Aorta (tissue), 5 donors: ENCODE measurements around the gene LRMDA. TPM values are rescaled to one million over a fixed set of nuclear protein-coding genes. Genes with fewer than 3 reads are reported as not detected.

ENCODE experiments used
- ATAC-seq: fragments of 200-7000 bp; cut with Tn5 transposase; one replicate; pipeline ENCODE4 v1.9.1; 2022; ENCODE audit warnings: moderate library complexity; ENCODE audit not compliant: low FRiP score
- DNase-seq, 2 donors: peaks; one replicate each; pipeline ENCODE4 v3.0.0-alpha.2; 2020
- H3K27ac ChIP-seq, 2 donors: one replicate each; pipeline ENCODE4 v1.5.1; 2013; ENCODE audit warnings: low read length in 2 of 2, mild to moderate bottlenecking in 2 of 2, moderate library complexity in 2 of 2, control low read depth in 1 of 2, inconsistent platforms in 1 of 2, low read depth in 1 of 2
- H3K27me3 ChIP-seq, 2 donors: one replicate each; pipeline ENCODE4 v1.6.1; 2013; ENCODE audit warnings: control low read depth in 1 of 2, low read length in 1 of 2, mild to moderate bottlenecking in 1 of 2, moderate library complexity in 1 of 2; ENCODE audit not compliant: insufficient read depth in 2 of 2, control insufficient read depth in 1 of 2
- H3K36me3 ChIP-seq, 2 donors: one replicate each; pipeline ENCODE4 v1.6.1; 2013; ENCODE audit warnings: control low read depth in 1 of 2, low read length in 1 of 2, mild to moderate bottlenecking in 1 of 2; ENCODE audit not compliant: insufficient read depth in 2 of 2, control insufficient read depth in 1 of 2
- H3K4me1 ChIP-seq, 2 donors: one replicate each; pipeline ENCODE4 v1.6.1; 2013; ENCODE audit warnings: low read length in 2 of 2, control low read depth in 1 of 2, mild to moderate bottlenecking in 1 of 2, moderate library complexity in 1 of 2; ENCODE audit not compliant: insufficient read depth in 2 of 2, control insufficient read depth in 1 of 2
- H3K4me3 ChIP-seq, 2 donors: one replicate each; pipeline ENCODE4 v1.5.1; 2013; ENCODE audit warnings: low read length in 2 of 2, control low read depth in 1 of 2, mild to moderate bottlenecking in 1 of 2
- H3K9me3 ChIP-seq: one replicate; pipeline ENCODE4 v1.6.1; 2013; ENCODE audit warnings: mild to moderate bottlenecking, low read length; ENCODE audit not compliant: control insufficient read depth
- WGBS, 2 donors: extraction: QIAGEN DNeasy Blood & Tissue Kit; methylation state at CpG; one replicate each; pipeline ENCODE4 v1.1.7; 2013; 5-methylcytosine and 5-hydroxymethylcytosine counted together
- intact Hi-C, 2 donors: fragments of 100-400 bp; cut with DNase I; formaldehyde crosslinking; loops; one replicate each; pipeline versions ENCODE4 v1.14.2 to v1.15.0; 2022
- polyA plus RNA-seq, 2 donors: library from polyadenylated mRNA; stranded (reverse); fragments of 200-250 nt; gene quantifications; one replicate each; pipeline ENCODE4 v1.2.3, GENCODE V29; 2013
- total RNA-seq, 2 donors: library from RNA; stranded (reverse); fragmentation: NEBNext Ultra II Directional; extraction: Animal tissue kit (Norgen Biotek cat#: 25700); gene quantifications; one replicate each; pipeline ENCODE4 v1.2.1, GENCODE V29; 2021
- donor health status: healthy with polysubstance abuse.
- donor health status: Bipolar disorder and iron deficiency.
- donor health status: DM: no; HTN: no; CAD: no.
- donor health status: DM: no; HTN: no; CAD: no.
- donor health status: DM: yes; HTN: yes; CAD: no.

LRMDA gene
- total and polyA plus RNA-seq, 4 donors = 7.4 to 25.7 (median 14.7) TPM

DNA sequence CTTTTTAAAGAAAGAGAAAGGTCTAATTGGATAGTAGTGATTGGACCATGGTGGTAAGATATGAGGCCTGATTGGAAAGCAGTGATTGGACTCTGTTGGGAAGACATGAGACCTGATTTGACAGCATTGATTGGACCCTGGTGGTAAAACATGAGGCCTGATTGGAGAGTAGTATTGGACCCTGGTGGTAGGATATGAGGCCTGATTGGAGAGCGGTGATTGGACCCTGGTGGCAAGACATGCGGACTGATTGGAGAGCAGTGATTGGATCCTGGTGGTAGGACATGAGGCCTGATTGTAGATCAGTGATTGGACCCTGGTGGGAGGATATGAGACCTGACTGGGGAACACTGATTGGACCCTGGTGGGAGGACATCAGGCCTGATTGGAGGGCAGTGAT lies 444.3 kb downstream of the LRMDA start:
- Histone ChIP-seq H3K27ac (no peak overlapping the region), H3K4me1 (no peaks in the 10 kb centered on the region), H3K9me3 (peaks cover 1% of the 10 kb centered on the region), H3K36me3 (no peaks in the 10 kb centered on the region), H3K4me3 (no peak overlapping the region), H3K27me3 (no peaks in the 10 kb centered on the region)
- intact Hi-C loops = no loop called here
- DNase-seq = no peak
- 92 to 97% methylated on average over 2 of the region's 2 CpGs for WGBS, 2 donors
- no peak for ATAC-seq

- Histone ChIP-seq H3K36me3 (no peaks in the 10 kb centered on the region), H3K27me3 (no peaks in the 10 kb centered on the region), H3K4me1 (no peaks in the 10 kb centered on the region), H3K9me3 (no peaks in the 10 kb centered on the region), H3K27ac (no peak overlapping the region), H3K4me3 (no peak overlapping the region)
- ATAC-seq = no peak
- no peak for DNase-seq
- 85 to 89% methylated on average over 3 of the region's 3 CpGs for WGBS, 2 donors
- intact Hi-C loops = no loop called here
Measured at GRCh38 chr10:75876710-75877109, 445.3 kb downstream of the LRMDA start.

- H3K9me3 ChIP-seq = no peaks in the 10 kb centered on the region
- H3K36me3 ChIP-seq = no peaks in the 10 kb centered on the region
- 91 to 92% methylated on average over 7 of the region's 7 CpGs for WGBS, 2 donors
- no peak for ATAC-seq
- intact Hi-C loops = no loop called here
- no peak overlapping the region for H3K27ac ChIP-seq
- H3K4me3 ChIP-seq = no peak overlapping the region
- no peaks in the 10 kb centered on the region for H3K27me3 ChIP-seq
- DNase-seq = no peak
- no peaks in the 10 kb centered on the region for H3K4me1 ChIP-seq
Measured at GRCh38 chr10:75877877-75878276, 446.5 kb downstream of the LRMDA start.

DNA sequence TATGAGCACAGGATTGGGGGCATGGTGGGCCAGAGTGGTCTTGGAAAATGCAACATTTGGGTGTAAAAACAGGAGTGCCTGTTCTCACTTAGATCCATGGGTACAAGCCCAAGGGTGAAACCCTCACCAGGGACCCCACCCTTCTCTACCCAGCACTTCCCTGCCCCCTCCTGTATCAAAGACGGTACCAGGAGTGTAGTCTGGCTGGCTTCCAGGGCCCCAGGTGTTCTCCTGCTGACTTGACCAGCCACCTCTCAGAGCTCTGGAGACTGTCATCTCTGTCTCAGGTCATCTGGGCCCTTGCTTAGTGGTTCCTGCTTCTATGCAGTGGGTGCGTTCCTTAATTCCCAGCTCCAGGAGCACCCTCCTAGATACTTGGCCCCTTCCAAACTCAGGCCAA lies 447.2 kb downstream of the LRMDA start:
- DNase-seq (no peak), ATAC-seq (no peak)
- intact Hi-C loops = no loop called here
- no peaks in the 10 kb centered on the region for H3K36me3 ChIP-seq
- no peaks in the 10 kb centered on the region for H3K27me3 ChIP-seq
- no peaks in the 10 kb centered on the region for H3K4me1 ChIP-seq
- no peaks in the 10 kb centered on the region for H3K9me3 ChIP-seq
- H3K27ac ChIP-seq = no peak overlapping the region
- no peak overlapping the region for H3K4me3 ChIP-seq
- WGBS, 2 donors = 97 to 100% methylated on average over 2 of the region's 2 CpGs

- H3K36me3 ChIP-seq = no peaks in the 10 kb centered on the region
- no peaks in the 10 kb centered on the region for H3K4me1 ChIP-seq
- no peak for DNase-seq
- H3K27ac ChIP-seq = no peak overlapping the region
- ATAC-seq = no peak
- H3K9me3 ChIP-seq = no peaks in the 10 kb centered on the region
- intact Hi-C loops = no loop called here
- 71 to 84% methylated on average over 4 of the region's 4 CpGs for WGBS, 2 donors
- no peak overlapping the region for H3K4me3 ChIP-seq
- H3K27me3 ChIP-seq = no peaks in the 10 kb centered on the region
Measured at GRCh38 chr10:75880031-75880775, 448.8 kb downstream of the LRMDA start.

DNA sequence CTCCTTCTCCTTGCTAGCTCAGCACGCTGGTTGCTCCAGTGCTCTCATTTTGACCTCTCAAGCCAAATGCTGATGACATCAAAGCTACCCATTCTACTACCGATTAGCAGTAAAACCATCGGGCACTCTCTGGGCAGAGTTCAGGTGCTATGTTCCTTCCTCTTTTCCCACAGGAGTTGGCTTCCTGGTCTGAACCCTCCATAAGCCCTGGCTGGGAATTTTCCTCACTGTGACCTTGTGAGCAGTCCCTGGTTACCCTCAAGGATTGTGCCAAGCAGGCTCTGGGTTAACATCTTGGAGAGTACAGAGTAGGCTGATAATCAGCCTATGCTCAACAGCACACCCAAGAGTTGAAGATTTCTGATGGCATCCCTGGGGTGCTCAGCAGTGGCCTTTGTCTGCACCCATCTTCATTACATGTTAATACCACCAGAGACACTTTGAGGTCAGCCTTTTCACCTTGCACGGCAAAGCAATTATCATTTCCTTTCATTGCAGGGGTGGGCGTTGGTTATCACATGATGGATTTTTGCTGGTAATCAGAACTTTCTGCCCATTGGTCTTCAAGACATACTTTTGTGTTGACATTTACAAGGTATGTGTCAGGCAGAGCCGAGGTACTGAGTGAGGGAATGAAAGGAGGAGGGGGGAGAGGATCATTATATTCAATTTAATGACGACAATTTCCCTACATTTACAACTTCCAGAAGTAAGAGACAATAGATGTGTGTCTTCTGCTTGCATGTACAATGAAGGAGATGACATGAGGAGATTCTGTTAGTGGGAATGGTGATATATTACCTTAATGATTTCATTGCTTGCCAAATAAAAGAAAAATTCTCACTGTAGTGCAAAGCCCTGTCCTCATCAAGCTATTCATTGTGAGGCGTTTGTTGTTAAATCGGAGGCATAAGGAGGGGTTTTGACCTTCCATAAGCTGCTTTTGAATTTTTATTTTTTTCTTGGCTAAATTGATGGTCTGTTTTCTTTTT lies 452.0 kb downstream of the LRMDA start:
- DNase-seq (no peak), ATAC-seq (no peak)
- 91 to 93% methylated on average over 9 of the region's 9 CpGs for WGBS, 2 donors
- Histone ChIP-seq H3K4me3 (no peak overlapping the region), H3K27ac (no peak overlapping the region), H3K36me3 (no peaks in the 10 kb centered on the region), H3K27me3 (no peaks in the 10 kb centered on the region), H3K9me3 (no peaks in the 10 kb centered on the region), H3K4me1 (no peaks in the 10 kb centered on the region)
- intact Hi-C loops = no loop called here

GRCh38 chr10:75884808-75885207 lies 453.4 kb downstream of the LRMDA start:
- ATAC-seq (no peak), DNase-seq (no peak)
- Histone ChIP-seq H3K9me3 (no peaks in the 10 kb centered on the region), H3K4me3 (no peak overlapping the region), H3K4me1 (no peaks in the 10 kb centered on the region), H3K36me3 (no peaks in the 10 kb centered on the region), H3K27ac (no peak overlapping the region), H3K27me3 (no peaks in the 10 kb centered on the region)
- 94 to 97% methylated on average over 5 of the region's 5 CpGs for WGBS, 2 donors
- intact Hi-C loops = no loop called here

DNA sequence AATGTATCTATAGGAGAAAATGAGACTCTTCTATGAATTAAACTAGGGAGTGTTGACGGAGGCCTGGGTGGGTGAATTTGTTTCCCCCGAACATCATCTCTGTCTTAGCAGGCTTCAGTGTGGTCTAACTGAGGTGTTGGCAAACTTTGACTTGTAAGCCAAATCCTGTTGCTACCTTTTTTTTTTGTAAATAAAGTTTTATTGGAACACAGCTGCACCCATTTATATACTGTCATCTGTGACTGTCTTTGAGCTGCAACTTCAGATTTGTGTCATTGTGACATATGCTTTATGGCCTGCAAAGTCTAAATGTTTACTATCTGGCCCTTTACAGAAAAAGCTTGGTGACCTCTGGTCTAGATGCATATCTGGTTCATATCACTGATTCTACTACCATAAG lies 455.9 kb downstream of the LRMDA start:
- ATAC-seq (no peak), DNase-seq (no peak)
- Histone ChIP-seq H3K36me3 (no peaks in the 10 kb centered on the region), H3K9me3 (no peaks in the 10 kb centered on the region), H3K4me3 (no peak overlapping the region), H3K4me1 (no peaks in the 10 kb centered on the region), H3K27me3 (no peaks in the 10 kb centered on the region), H3K27ac (no peak overlapping the region)
- WGBS, 2 donors = 96 to 98% methylated on average over 2 of the region's 2 CpGs
- intact Hi-C loops = no loop called here
